GM11168 (cell line): ENCODE measurements around the gene PLCG2.
"Not testable (repeated sequence)": the region's sequence is repeated elsewhere in the genome, so short reads cannot be mapped to it uniquely, and the experiment has no call there.

Experiments
- in situ Hi-C: fragments of 300-500 bp; cut with MboI; formaldehyde crosslinking; loops from one replicate; pipeline ENCODE4 v1.12.0; 2022; ENCODE audit warnings: low sequenced_read_pairs; ENCODE audit not compliant: unreplicated experiment

Gene PLCG2

GRCh38 chr16:81927561-81928185 lies 148.6 kb downstream of the PLCG2 start:
- in situ Hi-C loops = no loop called here

- in situ Hi-C loops = no loop called here
Measured at GRCh38 chr16:81928271-81928918, 149.3 kb downstream of the PLCG2 start.

- in situ Hi-C loops = no loop called here
Measured at GRCh38 chr16:81928975-81929374, 149.9 kb downstream of the PLCG2 start.

- in situ Hi-C loops = no loop called here
Measured at GRCh38 chr16:81929841-81930240, 150.8 kb downstream of the PLCG2 start.

- in situ Hi-C loops = no loop called here
Measured at GRCh38 chr16:81931927-81932326, 152.8 kb downstream of the PLCG2 start.

GRCh38 chr16:81932668-81933067 lies 153.6 kb downstream of the PLCG2 start:
- in situ Hi-C loops = no loop called here

- in situ Hi-C loops = no loop called here
Measured at GRCh38 chr16:81933361-81933760, 154.3 kb downstream of the PLCG2 start.

GRCh38 chr16:81934711-81935110 lies 155.6 kb downstream of the PLCG2 start:
- in situ Hi-C loops = not testable (repeated sequence)

GRCh38 chr16:81936209-81937000 lies 157.3 kb downstream of the PLCG2 start:
- in situ Hi-C loops = no loop called here

GRCh38 chr16:81937305-81938038 lies 158.4 kb downstream of the PLCG2 start:
- in situ Hi-C loops = no loop called here

- in situ Hi-C loops = no loop called here
Measured at GRCh38 chr16:81938326-81939163, 159.5 kb downstream of the PLCG2 start.

- in situ Hi-C loops = no loop called here
Measured at GRCh38 chr16:81939164-81940056, 160.3 kb downstream of the PLCG2 start.

- in situ Hi-C loops = no loop called here
Measured at GRCh38 chr16:81940781-81941560, 161.9 kb downstream of the PLCG2 start.

GRCh38 chr16:81942007-81942601 lies 163.0 kb downstream of the PLCG2 start:
- in situ Hi-C loops = no loop called here

- in situ Hi-C loops = no loop called here
Measured at GRCh38 chr16:81945665-81946064, 166.6 kb downstream of the PLCG2 start.

- in situ Hi-C loops = no loop called here
Measured at GRCh38 chr16:81946206-81946605, 167.1 kb downstream of the PLCG2 start.

GRCh38 chr16:81951564-81951963 lies 172.5 kb downstream of the PLCG2 start:
- in situ Hi-C loops = no loop called here
